K562 (cell line): ENCODE data around the gene TARBP2. TPM values are rescaled to one million over a fixed set of nuclear protein-coding genes. Genes with fewer than 3 reads are reported as not detected.

Experiments used
- DPF2 ChIP-seq: fragments of 450-650 bp; IDR thresholded peaks from 2 replicates; pipeline ENCODE4 v1.6.1; 2016
- HNRNPL ChIP-seq: fragments of 200-400 bp; formaldehyde crosslinking; IDR thresholded peaks from 2 replicates; pipeline ENCODE4 v1.6.1; 2017; ENCODE audit warnings: low read depth, mild to moderate bottlenecking, low read length
- MTA3 ChIP-seq: fragments of 450-650 bp; formaldehyde crosslinking; IDR thresholded peaks from 2 replicates; pipeline ENCODE4 v1.6.1; 2017; ENCODE audit warnings: mild to moderate bottlenecking, borderline replicate concordance
- MXD1 ChIP-seq: fragments of 250-450 bp; sonication (Bioruptor Pico); IDR thresholded peaks from 2 replicates; pipeline ENCODE4 v1.8.0; 2021; ENCODE audit warnings: borderline replicate concordance, mild to moderate bottlenecking, moderate library complexity; ENCODE audit not compliant: poor library complexity, severe bottlenecking
- PTBP1 ChIP-seq: fragments of 200-400 bp; formaldehyde crosslinking; IDR thresholded peaks from 2 replicates; pipeline ENCODE4 v1.6.1; 2017; ENCODE audit warnings: low read depth, low read length
- PURB ChIP-seq: sonication (generic); formaldehyde crosslinking; IDR thresholded peaks from 2 replicates; pipeline ENCODE4 v1.9.0; 2021; ENCODE audit warnings: low read depth, mild to moderate bottlenecking, missing genetic modification reagents
- RBM39 ChIP-seq: fragments of 200-400 bp; formaldehyde crosslinking; optimal IDR thresholded peaks from 2 replicates; pipeline ENCODE3; 2018; ENCODE audit warnings: low read depth, low read length
- RCOR1 ChIP-seq, 2 experiments: IDR thresholded peaks; 2 replicates each; pipeline ENCODE4 v1.6.1; 2012; ENCODE audit warnings: low read depth in 2 of 2, low read length in 2 of 2, borderline replicate concordance in 1 of 2, improper control_type of control experiment in 1 of 2
- ZBTB7A ChIP-seq: IDR thresholded peaks from 2 replicates; pipeline ENCODE4 v1.6.1; 2011; ENCODE audit warnings: low read depth, mild to moderate bottlenecking, low read length, moderate library complexity, borderline replicate concordance; ENCODE audit not compliant: control insufficient read depth
- ZNF121 ChIP-seq: sonication (generic); formaldehyde crosslinking; conservative IDR thresholded peaks from 2 replicates; pipeline ENCODE4 v1.8.0; 2022; ENCODE audit warnings: missing genetic modification reagents
- ZNF24 ChIP-seq: fragments of 450-650 bp; IDR thresholded peaks from 2 replicates; pipeline ENCODE4 v1.6.1; 2016
- ZNF696 ChIP-seq: fragments of 250-450 bp; sonication (Bioruptor Pico); conservative IDR thresholded peaks from 2 replicates; pipeline ENCODE4 v1.4.0; 2020; ENCODE audit warnings: mild to moderate bottlenecking, moderate library complexity
- ZNF740 ChIP-seq, 3 experiments: fragments of 200-800 bp in 1 of 3; sonication (Bioruptor generic) in 1 of 3; sonication (generic) in 1 of 3; formaldehyde crosslinking in 1 of 3; IDR thresholded peaks; 2 replicates each; pipeline versions ENCODE4 v1.6.1 to v1.8.0; 2016 to 2022; ENCODE audit warnings: mild to moderate bottlenecking in 2 of 3, missing compliant biosample characterization in 2 of 3, missing genetic modification characterization in 2 of 3, missing genetic modification reagents in 1 of 3
- polyA plus RNA-seq, 8 experiments: library from polyadenylated mRNA; depleted of rRNA in 4 of 8; stranded (reverse) in 5 of 8; unstranded in 3 of 8; fragments of >200 nt; fragmentation: Nextera tagmentation in 2 of 8; fragmentation: Illumina TruSeq in 1 of 8; extraction: Ambion mirVana in 2 of 8; extraction: Trizol in 1 of 8; gene quantifications; 2 replicates each; pipeline versions ENCODE4 v1.2.1 to v1.2.3, GENCODE V29; 2011 to 2014; ENCODE audit warnings: inconsistent platforms in 1 of 8, missing spikeins in 1 of 8
- total RNA-seq, 7 experiments: library from RNA; depleted of rRNA in 6 of 7; stranded (reverse); fragments of >200 nt in 6 of 7; fragmentation: Illumina TruSeq in 2 of 7; extraction: Trizol in 2 of 7; gene quantifications; 2 replicates each; pipeline versions ENCODE4 v1.2.1 to v1.2.3, GENCODE V29; 2011 to 2021; ENCODE audit warnings: low replicate concordance in 1 of 7
- TF ChIP-seq, protein P1 (sequence below): fragments of 250-450 bp; sonication (Bioruptor Pico); IDR thresholded peaks from 2 replicates; pipeline ENCODE4 v1.4.0; 2020; ENCODE audit warnings: mild to moderate bottlenecking
- TF ChIP-seq, protein P2 (sequence below): fragments of 250-450 bp; sonication (Bioruptor Pico); IDR thresholded peaks from 2 replicates; pipeline ENCODE4 v1.4.0; 2020
- TF ChIP-seq, protein P3 (sequence below): fragments of 250-450 bp; sonication (Bioruptor Pico); IDR thresholded peaks from 2 replicates; pipeline ENCODE4 v1.8.0; 2022; ENCODE audit warnings: moderate library complexity, mild to moderate bottlenecking, inconsistent platforms
- TF ChIP-seq, protein P4 (sequence below): IDR thresholded peaks from 3 replicates; pipeline ENCODE4 v1.6.1; 2011; ENCODE audit warnings: borderline replicate concordance, mild to moderate bottlenecking; ENCODE audit not compliant: insufficient read length, insufficient read depth

TARBP2 gene
- total and polyA plus RNA-seq, 9 of the 15 experiments (the other 6 are each of a cell fraction or from before 2014, with no cell fraction given) = 5.6 to 69.0 (median 44.6) TPM

- TF ChIP-seq, protein P1, sequence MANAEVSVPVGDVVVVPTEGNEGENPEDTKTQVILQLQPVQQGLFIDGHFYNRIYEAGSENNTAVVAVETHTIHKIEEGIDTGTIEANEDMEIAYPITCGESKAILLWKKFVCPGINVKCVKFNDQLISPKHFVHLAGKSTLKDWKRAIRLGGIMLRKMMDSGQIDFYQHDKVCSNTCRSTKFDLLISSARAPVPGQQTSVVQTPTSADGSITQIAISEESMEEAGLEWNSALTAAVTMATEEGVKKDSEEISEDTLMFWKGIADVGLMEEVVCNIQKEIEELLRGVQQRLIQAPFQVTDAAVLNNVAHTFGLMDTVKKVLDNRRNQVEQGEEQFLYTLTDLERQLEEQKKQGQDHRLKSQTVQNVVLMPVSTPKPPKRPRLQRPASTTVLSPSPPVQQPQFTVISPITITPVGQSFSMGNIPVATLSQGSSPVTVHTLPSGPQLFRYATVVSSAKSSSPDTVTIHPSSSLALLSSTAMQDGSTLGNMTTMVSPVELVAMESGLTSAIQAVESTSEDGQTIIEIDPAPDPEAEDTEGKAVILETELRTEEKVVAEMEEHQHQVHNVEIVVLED (CRISPR knock-in tag) = peak; percentile 76
- TF ChIP-seq, protein P2, sequence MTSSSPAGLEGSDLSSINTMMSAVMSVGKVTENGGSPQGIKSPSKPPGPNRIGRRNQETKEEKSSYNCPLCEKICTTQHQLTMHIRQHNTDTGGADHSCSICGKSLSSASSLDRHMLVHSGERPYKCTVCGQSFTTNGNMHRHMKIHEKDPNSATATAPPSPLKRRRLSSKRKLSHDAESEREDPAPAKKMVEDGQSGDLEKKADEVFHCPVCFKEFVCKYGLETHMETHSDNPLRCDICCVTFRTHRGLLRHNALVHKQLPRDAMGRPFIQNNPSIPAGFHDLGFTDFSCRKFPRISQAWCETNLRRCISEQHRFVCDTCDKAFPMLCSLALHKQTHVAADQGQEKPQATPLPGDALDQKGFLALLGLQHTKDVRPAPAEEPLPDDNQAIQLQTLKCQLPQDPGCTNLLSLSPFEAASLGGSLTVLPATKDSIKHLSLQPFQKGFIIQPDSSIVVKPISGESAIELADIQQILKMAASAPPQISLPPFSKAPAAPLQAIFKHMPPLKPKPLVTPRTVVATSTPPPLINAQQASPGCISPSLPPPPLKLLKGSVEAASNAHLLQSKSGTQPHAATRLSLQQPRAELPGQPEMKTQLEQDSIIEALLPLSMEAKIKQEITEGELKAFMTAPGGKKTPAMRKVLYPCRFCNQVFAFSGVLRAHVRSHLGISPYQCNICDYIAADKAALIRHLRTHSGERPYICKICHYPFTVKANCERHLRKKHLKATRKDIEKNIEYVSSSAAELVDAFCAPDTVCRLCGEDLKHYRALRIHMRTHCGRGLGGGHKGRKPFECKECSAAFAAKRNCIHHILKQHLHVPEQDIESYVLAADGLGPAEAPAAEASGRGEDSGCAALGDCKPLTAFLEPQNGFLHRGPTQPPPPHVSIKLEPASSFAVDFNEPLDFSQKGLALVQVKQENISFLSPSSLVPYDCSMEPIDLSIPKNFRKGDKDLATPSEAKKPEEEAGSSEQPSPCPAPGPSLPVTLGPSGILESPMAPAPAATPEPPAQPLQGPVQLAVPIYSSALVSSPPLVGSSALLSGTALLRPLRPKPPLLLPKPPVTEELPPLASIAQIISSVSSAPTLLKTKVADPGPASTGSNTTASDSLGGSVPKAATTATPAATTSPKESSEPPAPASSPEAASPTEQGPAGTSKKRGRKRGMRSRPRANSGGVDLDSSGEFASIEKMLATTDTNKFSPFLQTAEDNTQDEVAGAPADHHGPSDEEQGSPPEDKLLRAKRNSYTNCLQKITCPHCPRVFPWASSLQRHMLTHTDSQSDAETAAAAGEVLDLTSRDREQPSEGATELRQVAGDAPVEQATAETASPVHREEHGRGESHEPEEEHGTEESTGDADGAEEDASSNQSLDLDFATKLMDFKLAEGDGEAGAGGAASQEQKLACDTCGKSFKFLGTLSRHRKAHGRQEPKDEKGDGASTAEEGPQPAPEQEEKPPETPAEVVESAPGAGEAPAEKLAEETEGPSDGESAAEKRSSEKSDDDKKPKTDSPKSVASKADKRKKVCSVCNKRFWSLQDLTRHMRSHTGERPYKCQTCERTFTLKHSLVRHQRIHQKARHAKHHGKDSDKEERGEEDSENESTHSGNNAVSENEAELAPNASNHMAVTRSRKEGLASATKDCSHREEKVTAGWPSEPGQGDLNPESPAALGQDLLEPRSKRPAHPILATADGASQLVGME = no peak
- TF ChIP-seq ZNF24 (peak; percentile 33; the same call in 1 of the 2 replicates), PTBP1 (no peak), ZNF121 (CRISPR knock-in tag) (no peak), HNRNPL (no peak; the same call in 1 of the 2 replicates), ZBTB7A (peak; percentile 89), ZNF740 (CRISPR knock-in tag; IDR thresholded peaks at IDR 0.05) (0 out of 2 replicates have a peak, but pooled peaks have one; percentile 20), ZNF740 (tag; IDR thresholded peaks at IDR 0.05) (no peak), RBM39 (peak; percentile 82), MXD1 (CRISPR knock-in tag) (no peak), ZNF696 (CRISPR knock-in tag) (no peak), RCOR1 (IDR thresholded peaks at IDR 0.05; ENCODE audit: borderline replicate concordance in 1 of 2, low read depth in 2 of 2, low read length in 2 of 2) (peak; percentile 51 to 93; a peak in 3 of 4 replicates), MTA3 (peak; percentile 96), DPF2 (peak; percentile 61), PURB (CRISPR knock-in tag) (no peak)
- TF ChIP-seq, protein P3, sequence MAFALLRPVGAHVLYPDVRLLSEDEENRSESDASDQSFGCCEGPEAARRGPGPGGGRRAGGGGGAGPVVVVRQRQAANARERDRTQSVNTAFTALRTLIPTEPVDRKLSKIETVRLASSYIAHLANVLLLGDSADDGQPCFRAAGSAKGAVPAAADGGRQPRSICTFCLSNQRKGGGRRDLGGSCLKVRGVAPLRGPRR = no peak
- TF ChIP-seq, protein P4, sequence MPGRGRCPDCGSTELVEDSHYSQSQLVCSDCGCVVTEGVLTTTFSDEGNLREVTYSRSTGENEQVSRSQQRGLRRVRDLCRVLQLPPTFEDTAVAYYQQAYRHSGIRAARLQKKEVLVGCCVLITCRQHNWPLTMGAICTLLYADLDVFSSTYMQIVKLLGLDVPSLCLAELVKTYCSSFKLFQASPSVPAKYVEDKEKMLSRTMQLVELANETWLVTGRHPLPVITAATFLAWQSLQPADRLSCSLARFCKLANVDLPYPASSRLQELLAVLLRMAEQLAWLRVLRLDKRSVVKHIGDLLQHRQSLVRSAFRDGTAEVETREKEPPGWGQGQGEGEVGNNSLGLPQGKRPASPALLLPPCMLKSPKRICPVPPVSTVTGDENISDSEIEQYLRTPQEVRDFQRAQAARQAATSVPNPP = no peak
Observed at GRCh38 chr12:53451661-53452158, 49.4 kb upstream of the TARBP2 start, which contains the start of gene PCBP2 (continued).
